ENCODE data around the gene R3HCC1L. TPM values are rescaled to one million over a fixed set of nuclear protein-coding genes. Genes with fewer than 3 reads are reported as not detected.

The R3HCC1L gene
- total RNA-seq, 4 donors from 2014 or later, result 12.1 to 23.6 (median 16.7) TPM

- TF ChIP-seq POLR2A (IDR thresholded peaks at IDR 0.05), result no peak
- no peak for TF ChIP-seq CTCF (IDR thresholded peaks at IDR 0.05)
- WGBS, 2 donors, result 85 to 88% methylated on average over 4 to 7 of the region's 7 CpGs
- intact Hi-C loops (cut with DNase I; ENCODE audit: low total_unique reads), result no loop called here
- DNase-seq (ENCODE audit: low spot score in 2 of 2), result peak in 1 of 2 donors; percentile 77
- H3K4me3 ChIP-seq (ENCODE audit: low read depth, poor library complexity, severe bottlenecking), result no peak overlapping the region
Measured at GRCh38 chr10:98252464-98252863, 118.0 kb downstream of the R3HCC1L start.

DNA sequence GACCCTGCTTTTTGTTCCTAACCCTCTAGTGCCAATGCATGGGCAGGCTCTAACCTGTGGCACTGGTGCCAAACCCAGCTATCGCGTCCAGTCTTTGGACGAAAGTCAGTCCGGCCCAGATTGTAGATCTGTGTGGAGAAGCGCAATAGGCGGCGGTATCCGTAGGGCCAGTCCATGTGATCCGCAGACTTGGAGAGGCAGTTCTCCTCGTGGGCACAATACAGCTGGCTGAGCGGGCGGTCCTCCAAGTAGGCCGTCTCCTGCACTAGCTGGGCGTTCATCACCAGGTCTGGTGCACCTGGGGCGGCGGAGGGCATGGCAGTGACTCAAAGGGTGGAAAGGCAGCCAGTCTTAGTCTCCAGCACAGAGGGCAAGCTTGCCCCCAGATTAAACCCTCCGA, 119.0 kb downstream of the R3HCC1L start:
- 70 to 71% methylated on average over 17 of the region's 17 CpGs for WGBS, 2 donors
- TF ChIP-seq POLR2A (IDR thresholded peaks at IDR 0.05), result no peak
- no peak for TF ChIP-seq CTCF (IDR thresholded peaks at IDR 0.05)
- DNase-seq (ENCODE audit: low spot score in 2 of 2), result no peak
- H3K4me3 ChIP-seq (ENCODE audit: low read depth, poor library complexity, severe bottlenecking), result no peak overlapping the region
- intact Hi-C loops (cut with DNase I; ENCODE audit: low total_unique reads), result no loop called here

DNA sequence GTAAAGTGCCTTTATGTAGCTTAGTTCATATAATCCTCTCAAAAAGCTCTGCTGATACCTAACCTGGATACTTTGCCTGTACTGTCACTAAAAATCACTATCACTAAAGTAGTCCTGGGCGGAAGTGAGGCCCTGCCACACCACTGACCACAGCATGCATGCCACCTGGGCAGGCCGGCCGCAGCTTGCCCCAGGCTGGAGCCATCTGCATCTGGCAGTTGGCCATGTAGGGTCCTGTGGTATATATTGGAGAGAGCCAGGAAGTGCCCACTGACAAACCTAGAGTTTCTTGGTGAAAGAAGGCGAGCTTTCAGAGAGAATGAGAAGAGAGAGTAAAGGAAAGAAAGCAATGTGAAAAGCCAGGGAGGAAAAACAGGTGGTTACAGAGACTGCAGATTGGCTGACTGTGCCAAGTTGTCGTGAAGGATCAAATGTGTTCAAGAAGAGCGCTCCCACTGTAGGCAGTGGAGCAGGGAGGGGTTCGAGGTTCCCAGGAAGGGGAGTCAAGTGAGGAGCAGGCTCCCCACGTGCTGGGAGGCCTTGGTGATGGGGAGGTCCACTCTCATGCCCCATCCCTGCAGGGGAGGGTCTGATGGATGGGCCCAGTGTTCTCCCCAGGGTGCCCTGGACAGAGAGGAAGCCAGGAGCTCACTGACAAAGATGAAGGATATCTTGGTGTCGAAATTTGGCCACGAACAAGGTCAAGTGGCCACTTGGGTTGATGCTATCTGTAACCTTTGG, 119.9 kb downstream of the R3HCC1L start:
- no peak for DNase-seq (ENCODE audit: low spot score in 2 of 2)
- H3K4me3 ChIP-seq (ENCODE audit: low read depth, poor library complexity, severe bottlenecking), result no peak overlapping the region
- TF ChIP-seq CTCF (IDR thresholded peaks at IDR 0.05) (no peak), POLR2A (IDR thresholded peaks at IDR 0.05) (no peak)
- intact Hi-C loops (cut with DNase I; ENCODE audit: low total_unique reads), result no loop called here
- 79 to 84% methylated on average over 10 of the region's 10 CpGs for WGBS, 2 donors

DNA sequence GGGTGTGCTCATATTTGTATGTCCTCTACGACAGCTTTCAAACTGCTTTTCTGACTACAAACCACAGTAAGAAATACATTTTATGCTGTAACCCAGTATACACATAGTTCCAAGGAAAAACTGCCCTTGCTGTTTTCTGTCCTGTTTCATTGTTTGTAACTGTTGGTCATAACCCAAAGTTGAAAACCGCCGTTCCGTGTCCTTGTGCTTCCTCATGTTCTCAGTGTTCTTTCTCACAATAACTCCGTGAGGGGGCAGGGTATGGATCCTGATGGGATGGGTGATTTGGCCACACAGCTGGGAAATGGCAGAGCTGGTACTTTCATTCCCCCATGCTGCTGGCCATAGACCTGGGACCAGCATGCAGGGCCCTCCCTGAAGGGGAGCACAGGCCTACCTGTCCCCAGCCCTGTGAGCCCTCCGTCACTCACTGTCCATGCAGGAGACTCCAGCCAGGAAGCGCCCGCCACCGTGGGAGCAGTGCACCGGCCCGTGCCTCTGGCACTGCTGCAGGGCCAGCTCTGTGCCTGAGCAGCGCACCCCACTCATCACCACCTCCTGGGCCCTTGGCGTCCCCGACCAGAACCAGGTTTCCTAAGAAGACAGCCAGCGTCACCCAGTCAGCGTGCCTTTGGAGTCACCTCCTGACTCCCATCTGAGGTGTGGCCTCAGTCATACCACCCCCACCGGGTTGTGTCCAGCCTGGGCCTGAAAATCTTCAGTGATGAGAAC, 120.9 kb downstream of the R3HCC1L start:
- no peak overlapping the region for H3K4me3 ChIP-seq (ENCODE audit: low read depth, poor library complexity, severe bottlenecking)
- intact Hi-C loops (cut with DNase I; ENCODE audit: low total_unique reads), result no loop called here
- 89 to 90% methylated on average over 10 to 17 of the region's 17 CpGs for WGBS, 2 donors
- DNase-seq (ENCODE audit: low spot score in 2 of 2), result no peak
- TF ChIP-seq POLR2A (IDR thresholded peaks at IDR 0.05) (no peak), CTCF (IDR thresholded peaks at IDR 0.05) (no peak)

DNA sequence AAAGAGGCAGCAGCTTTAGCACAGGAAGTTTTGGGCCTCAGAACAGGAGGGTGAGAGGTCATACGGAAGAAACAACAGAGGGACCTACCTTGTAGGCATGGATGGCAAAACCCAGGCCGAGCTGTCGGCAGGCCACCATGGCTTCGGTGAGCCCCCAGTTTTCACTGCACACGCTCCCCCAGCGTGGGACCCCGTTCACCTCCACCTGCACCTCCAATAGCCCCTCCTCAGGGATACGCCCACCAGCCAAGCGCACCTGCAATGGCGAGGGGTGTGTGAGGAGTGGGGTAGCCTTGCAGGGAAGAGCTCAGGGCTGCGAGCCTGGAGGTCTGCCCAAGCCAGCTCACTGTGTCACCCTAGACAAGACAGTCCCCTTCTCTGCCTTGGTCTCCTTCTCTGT, 122.2 kb downstream of the R3HCC1L start:
- DNase-seq (ENCODE audit: low spot score in 2 of 2), result no peak
- TF ChIP-seq CTCF (IDR thresholded peaks at IDR 0.05) (no peak), POLR2A (IDR thresholded peaks at IDR 0.05) (no peak)
- H3K4me3 ChIP-seq (ENCODE audit: low read depth, poor library complexity, severe bottlenecking), result no peak overlapping the region
- 94% methylated on average over 11 of the region's 11 CpGs for WGBS, 2 donors
- intact Hi-C loops (cut with DNase I; ENCODE audit: low total_unique reads), result no loop called here

All from lower leg skin (tissue), 4 donors.